HFF-Myc (cell line): ENCODE results near the gene ADNP.

Experiments used
- DNase-seq: peaks from one replicate; pipeline ENCODE4 v3.0.0-alpha.2; 2011; ENCODE audit warnings: low read depth; ENCODE audit errors: extremely low read depth
- H3K4me3 ChIP-seq: replicated peaks from 2 replicates; pipeline ENCODE4 v1.5.1; 2011; ENCODE audit warnings: low read depth, mild to moderate bottlenecking, control low read depth, low read length
- CTCF ChIP-seq: IDR thresholded peaks from 2 replicates; pipeline ENCODE4 v1.5.1; 2012; ENCODE audit warnings: mild to moderate bottlenecking, low read depth, low read length, control low read depth; ENCODE audit errors: missing control alignments

Gene ADNP

DNA sequence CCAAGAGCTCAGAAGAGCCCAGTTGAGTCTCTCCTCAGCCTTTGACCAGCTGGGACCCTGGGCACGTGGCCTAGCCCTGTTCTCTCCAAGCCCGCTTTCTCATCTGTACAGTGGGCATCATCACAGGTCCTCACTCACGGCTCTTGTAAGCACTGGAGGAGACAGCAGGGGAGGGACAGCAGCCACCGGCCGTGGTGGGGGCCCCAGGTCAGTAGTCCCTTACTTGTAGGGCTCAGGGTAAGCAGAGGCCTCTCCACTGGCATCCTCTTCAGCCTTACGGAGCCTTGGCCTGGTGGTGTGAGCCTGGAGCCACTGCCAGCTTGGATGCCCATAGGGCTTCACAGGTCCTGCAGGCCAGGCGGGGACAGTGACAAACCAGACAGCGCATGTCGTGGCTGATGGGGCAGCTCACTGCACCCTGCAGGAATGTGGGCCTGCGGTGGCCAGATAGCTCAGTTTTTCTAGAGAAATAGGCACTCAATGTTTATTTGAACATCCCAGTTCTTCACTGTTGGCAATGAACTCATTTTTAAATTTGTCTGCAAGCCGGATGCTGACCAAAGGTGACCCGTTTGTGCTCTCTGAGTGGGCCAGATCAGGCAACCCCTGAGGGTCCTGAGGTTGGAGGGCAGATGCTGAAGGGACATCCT lies 65.1 kb downstream of the ADNP start:
- no peak for DNase-seq
- TF ChIP-seq CTCF = no peak

DNA sequence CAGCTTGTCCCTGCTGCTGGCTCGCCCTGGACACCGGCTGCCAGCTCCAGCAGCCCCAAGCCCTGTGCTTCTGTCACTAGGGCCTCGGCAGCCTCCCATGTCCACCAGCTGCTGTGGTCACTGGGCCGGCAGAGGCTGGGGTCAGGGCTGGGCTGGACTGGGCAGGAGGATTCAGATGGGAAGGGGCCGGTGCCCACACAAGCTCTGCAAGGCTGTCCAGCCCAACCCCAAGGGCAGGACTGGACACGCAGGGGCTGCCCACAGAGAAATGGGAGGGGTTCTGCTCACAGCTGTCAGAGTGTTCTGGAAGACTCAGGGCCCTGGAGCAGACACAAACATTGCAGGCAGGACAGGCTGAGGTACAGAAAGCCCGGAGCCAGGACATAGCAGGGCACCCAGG lies 65.6 kb downstream of the ADNP start:
- no peak overlapping the region for H3K4me3 ChIP-seq
- DNase-seq = no peak

More for the DNA sequence above, 65.1 kb downstream of the ADNP start:
- no peak overlapping the region for H3K4me3 ChIP-seq

DNA sequence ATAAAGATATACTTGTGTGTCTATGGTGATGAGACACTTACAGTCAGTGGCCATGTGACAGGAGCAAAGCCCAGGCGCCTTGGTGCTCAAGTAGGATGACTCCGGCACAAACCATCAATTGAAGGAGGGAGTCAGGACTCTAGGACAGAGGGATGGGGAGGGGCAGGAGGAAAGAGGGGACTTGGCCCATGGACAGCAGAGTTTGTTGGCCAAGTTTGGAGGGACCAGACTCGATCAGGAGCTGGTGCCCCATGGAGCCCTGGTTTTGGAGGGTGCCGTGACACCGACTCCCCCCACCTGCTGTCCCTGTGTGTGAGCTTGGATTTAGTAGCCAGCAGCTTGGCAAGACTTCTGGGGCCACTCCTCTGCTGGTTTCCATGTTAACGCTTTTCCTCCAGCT lies 66.1 kb downstream of the ADNP start:
- no peak for DNase-seq
- no peak for TF ChIP-seq CTCF
- no peak overlapping the region for H3K4me3 ChIP-seq

More for the DNA sequence above, 65.6 kb downstream of the ADNP start:
- TF ChIP-seq CTCF = no peak

- DNase-seq = no peak
- TF ChIP-seq CTCF = no peak
- H3K4me3 ChIP-seq = no peak overlapping the region
These were observed 68.7 kb downstream of the ADNP start for GRCh38 chr20:50862546-50862945.

- no peak overlapping the region for H3K4me3 ChIP-seq
- TF ChIP-seq CTCF = no peak
- no peak for DNase-seq
These were observed 70.2 kb downstream of the ADNP start for GRCh38 chr20:50861012-50861411.

- DNase-seq = no peak
- H3K4me3 ChIP-seq = no peak overlapping the region
- TF ChIP-seq CTCF = no peak
These were observed 72.1 kb downstream of the ADNP start for GRCh38 chr20:50859161-50859560.

DNA sequence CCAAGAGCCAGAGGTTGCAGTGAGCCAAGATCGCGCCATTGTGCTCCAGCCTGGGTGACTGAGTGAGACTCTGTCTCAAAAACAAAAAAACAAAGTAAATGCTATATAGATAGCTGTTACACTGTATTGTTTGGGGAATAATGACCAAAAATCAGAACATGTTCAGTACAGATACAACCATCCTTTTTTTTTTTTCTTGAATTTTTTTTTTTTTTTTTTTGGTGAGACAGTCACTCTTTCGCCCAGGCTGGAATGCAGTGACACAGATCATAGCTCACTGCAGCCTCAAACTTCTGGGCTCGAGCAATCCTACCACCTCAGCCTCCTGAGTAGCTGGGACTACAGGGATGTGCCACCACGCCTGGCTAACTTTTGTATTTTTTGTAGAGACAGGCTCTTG lies 72.7 kb downstream of the ADNP start:
- no peak overlapping the region for H3K4me3 ChIP-seq
- no peak for DNase-seq

More for the DNA sequence above, 72.7 kb downstream of the ADNP start:
- no peak for TF ChIP-seq CTCF
